ENCODE data around the gene NMT2.

Gene NMT2

DNA sequence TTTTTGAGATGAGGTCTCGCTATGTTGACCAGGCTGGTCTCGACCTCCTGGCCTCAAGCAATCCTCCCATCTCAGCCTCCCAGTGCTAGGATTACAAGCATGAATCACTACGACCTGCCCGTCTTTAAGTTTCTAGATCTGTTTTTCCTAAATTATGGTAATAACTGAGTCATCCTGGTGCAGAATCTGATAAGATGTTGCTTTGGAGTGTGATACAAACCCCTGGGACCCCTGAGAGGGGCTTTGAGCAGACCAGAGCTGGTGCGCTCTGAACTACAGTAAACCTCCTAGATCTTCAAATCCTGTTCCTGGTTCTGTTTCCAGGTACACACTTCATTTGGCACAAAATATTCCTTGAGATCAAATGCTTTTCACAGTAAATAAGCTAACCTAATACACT lies 37.2 kb downstream of the NMT2 start:
- TF ChIP-seq, protein P1, sequence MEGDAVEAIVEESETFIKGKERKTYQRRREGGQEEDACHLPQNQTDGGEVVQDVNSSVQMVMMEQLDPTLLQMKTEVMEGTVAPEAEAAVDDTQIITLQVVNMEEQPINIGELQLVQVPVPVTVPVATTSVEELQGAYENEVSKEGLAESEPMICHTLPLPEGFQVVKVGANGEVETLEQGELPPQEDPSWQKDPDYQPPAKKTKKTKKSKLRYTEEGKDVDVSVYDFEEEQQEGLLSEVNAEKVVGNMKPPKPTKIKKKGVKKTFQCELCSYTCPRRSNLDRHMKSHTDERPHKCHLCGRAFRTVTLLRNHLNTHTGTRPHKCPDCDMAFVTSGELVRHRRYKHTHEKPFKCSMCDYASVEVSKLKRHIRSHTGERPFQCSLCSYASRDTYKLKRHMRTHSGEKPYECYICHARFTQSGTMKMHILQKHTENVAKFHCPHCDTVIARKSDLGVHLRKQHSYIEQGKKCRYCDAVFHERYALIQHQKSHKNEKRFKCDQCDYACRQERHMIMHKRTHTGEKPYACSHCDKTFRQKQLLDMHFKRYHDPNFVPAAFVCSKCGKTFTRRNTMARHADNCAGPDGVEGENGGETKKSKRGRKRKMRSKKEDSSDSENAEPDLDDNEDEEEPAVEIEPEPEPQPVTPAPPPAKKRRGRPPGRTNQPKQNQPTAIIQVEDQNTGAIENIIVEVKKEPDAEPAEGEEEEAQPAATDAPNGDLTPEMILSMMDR (IDR thresholded peaks at IDR 0.05; ENCODE audit: low read depth, low read length): no peak
- H3K4me3 ChIP-seq (replicated peaks in 1 of 2; ENCODE audit: low read depth in 2 of 2, low read length in 2 of 2): no peak overlapping the region
- no peak for DNase-seq (ENCODE audit: low read depth in 2 of 2)

DNA sequence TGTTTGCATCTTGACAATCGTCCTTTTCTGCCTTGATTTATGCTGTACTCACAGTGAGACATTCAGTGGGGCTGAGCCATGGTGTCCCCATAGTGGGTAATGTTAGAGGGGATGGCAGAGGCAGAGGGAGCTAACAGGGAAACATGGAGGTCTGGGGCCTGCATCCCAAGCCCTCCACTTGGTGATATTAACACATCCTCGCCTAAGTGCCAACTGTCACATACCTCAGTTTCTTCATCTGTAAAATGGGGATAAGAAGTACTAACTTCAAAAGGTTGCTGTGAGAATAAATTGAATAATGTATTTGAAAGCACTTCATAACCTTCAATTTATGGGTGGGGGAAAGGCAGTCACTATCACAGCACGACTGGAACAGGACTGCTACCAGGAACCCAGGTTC lies 43.6 kb downstream of the NMT2 start:
- TF ChIP-seq, protein P1 (IDR thresholded peaks at IDR 0.05; ENCODE audit: low read depth, low read length): no peak
- DNase-seq (ENCODE audit: low read depth in 2 of 2): no peak
- no peak overlapping the region for H3K4me3 ChIP-seq (replicated peaks in 1 of 2; ENCODE audit: low read depth in 2 of 2, low read length in 2 of 2)

DNA sequence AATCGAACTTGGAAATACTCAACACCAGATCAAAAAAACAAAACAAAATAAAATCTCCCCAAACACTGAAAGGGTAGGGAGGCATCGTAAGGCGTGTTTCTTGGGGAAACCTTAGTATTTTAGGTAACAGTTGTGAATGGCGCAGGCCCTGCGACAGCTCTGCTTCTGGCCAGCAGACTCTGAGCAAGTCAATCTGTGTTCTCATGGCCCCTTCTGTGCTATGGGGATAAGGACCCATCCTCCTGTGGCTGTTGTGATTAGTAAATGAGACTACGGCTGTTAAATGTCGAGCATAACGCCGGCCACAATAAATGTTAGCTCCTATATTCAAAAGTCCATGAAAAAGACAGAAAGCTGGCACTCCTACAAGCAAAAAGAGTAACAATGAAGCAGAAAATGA lies 44.3 kb downstream of the NMT2 start:
- TF ChIP-seq, protein P1 (IDR thresholded peaks at IDR 0.05; ENCODE audit: low read depth, low read length): no peak
- no peak overlapping the region for H3K4me3 ChIP-seq (replicated peaks in 1 of 2; ENCODE audit: low read depth in 2 of 2, low read length in 2 of 2)
- no peak for DNase-seq (ENCODE audit: low read depth in 2 of 2)

DNA sequence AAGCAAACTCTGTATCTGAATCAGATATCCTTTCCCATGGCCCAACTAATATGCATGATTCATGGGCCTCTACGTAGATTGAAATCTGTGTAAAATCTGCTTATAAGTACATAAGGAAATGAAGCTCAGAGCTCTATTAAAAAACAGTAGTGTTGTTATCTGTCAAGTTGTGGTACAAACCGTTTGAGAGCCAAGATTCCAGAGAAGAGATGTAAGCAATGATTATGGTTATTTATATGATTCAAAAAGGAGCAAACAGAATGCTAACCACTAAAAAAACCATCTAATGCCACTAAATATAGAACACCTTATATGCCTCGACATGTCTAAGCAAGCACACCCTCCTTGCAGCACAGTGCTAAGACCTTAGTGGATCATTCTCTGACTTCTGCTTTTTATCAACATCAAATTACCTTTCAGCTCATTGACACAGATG lies 44.7 kb downstream of the NMT2 start:
- TF ChIP-seq, protein P1 (IDR thresholded peaks at IDR 0.05; ENCODE audit: low read depth, low read length): no peak
- DNase-seq (ENCODE audit: low read depth in 2 of 2): peak; percentile 75 to 87

DNA sequence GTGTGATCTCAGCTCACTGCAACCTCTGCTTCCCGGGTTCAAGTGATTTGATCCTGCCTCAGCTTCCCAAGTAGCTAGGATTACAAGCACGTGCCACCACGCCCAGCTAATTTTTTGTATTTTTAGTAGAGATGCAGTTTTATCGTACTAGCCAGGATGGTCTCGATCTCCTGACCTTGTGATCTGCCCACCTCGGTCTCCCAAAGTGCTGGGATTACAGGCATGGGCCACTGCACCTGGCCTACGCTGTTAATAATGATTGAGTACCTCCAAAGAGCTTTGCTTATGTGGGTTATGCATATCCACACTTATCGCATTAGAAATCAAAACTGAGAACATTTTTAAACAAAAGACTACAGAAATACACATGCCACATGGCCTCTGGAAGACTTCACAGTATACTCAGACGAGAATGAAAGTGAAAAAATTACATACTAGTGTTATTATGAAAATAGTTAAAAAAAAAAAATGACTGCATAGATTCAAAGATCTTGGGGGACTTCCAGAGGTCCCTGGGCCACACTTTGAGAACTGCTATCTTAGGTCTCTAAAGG lies 45.9 kb downstream of the NMT2 start:
- TF ChIP-seq, protein P1 (IDR thresholded peaks at IDR 0.05; ENCODE audit: low read depth, low read length): no peak

More for the DNA sequence above, 44.7 kb downstream of the NMT2 start:
- H3K4me3 ChIP-seq (replicated peaks in 1 of 2; ENCODE audit: low read depth in 2 of 2, low read length in 2 of 2): no peak overlapping the region

DNA sequence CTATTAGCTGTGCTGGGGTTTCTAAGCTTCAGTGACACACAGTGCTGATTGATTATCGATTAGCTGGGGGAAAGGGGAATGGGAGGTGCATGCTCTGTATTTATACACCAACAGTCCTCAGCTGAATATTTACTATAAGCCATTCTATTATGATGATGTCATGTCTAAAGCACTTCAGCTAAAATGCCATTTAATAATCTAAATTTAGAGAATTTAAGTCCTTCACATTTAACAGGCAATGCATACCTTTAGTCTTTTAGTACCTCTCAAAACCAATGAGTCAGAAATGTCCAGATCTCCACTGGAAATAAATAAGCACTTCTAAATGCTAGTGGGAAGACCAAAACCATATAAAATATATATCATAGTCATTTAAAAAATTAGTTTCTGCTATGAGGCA lies 46.8 kb downstream of the NMT2 start:
- no peak overlapping the region for H3K4me3 ChIP-seq (replicated peaks in 1 of 2; ENCODE audit: low read depth in 2 of 2, low read length in 2 of 2)
- TF ChIP-seq, protein P1 (IDR thresholded peaks at IDR 0.05; ENCODE audit: low read depth, low read length): no peak
- DNase-seq (ENCODE audit: low read depth in 2 of 2): peak in 1 of 2 donors; percentile 31

More for the DNA sequence above, 45.9 kb downstream of the NMT2 start:
- no peak for DNase-seq (ENCODE audit: low read depth in 2 of 2)
- no peak overlapping the region for H3K4me3 ChIP-seq (replicated peaks in 1 of 2; ENCODE audit: low read depth in 2 of 2, low read length in 2 of 2)

DNA sequence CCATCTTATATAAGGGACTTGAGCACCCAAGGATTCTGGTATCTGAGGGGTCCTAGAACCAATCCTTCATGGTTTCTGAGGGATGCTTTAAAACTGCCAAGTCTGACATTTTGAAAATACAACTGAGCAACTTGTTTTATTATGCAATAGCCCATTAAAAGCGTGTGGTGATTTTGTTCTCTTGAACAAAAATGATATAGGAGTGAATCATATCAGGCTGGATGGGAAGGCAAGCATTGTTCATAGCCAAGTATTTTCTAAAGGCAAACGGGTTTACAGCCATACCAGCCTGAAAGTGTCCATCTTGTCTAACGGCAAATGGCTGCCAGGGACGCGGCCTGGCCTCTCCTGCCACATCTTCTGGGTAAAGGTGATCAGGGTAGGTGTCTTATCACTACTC lies 48.0 kb downstream of the NMT2 start:
- TF ChIP-seq, protein P1 (IDR thresholded peaks at IDR 0.05; ENCODE audit: low read depth, low read length): no peak
- no peak overlapping the region for H3K4me3 ChIP-seq (replicated peaks in 1 of 2; ENCODE audit: low read depth in 2 of 2, low read length in 2 of 2)
- DNase-seq (ENCODE audit: low read depth in 2 of 2): peak; percentile 70 to 88

Measured in cardiac fibroblast (primary cell).